Osteocyte (in vitro differentiated cells): ENCODE results near the gene ABI3BP. TPM values are rescaled to one million over a fixed set of nuclear protein-coding genes. Genes with fewer than 3 reads are reported as not detected.

Source experiments
- DNase-seq: peaks from one replicate; pipeline ENCODE4 v3.0.0; 2021; ENCODE audit warnings: mixed read lengths; ENCODE audit not compliant: unreplicated experiment; ENCODE audit errors: extremely low spot score
- H3K27ac Mint-ChIP-seq: one replicate; pipeline ENCODE4 v1.8.0; 2021; ENCODE audit warnings: mild to moderate bottlenecking, mixed read lengths; ENCODE audit not compliant: unreplicated experiment
- H3K27me3 Mint-ChIP-seq: one replicate; pipeline ENCODE4 v1.8.0; 2021; ENCODE audit warnings: mixed read lengths; ENCODE audit not compliant: unreplicated experiment
- H3K36me3 Mint-ChIP-seq: one replicate; pipeline ENCODE4 v1.8.0; 2021; ENCODE audit warnings: mixed read lengths; ENCODE audit not compliant: unreplicated experiment
- H3K4me1 Mint-ChIP-seq: one replicate; pipeline ENCODE4 v1.8.0; 2021; ENCODE audit warnings: mixed read lengths; ENCODE audit not compliant: unreplicated experiment
- H3K4me3 Mint-ChIP-seq: one replicate; pipeline ENCODE4 v1.8.0; 2021; ENCODE audit warnings: mild to moderate bottlenecking, moderate library complexity, mixed read lengths; ENCODE audit not compliant: unreplicated experiment
- H3K9me3 Mint-ChIP-seq: one replicate; pipeline ENCODE4 v1.8.0; 2021; ENCODE audit warnings: mixed read lengths; ENCODE audit not compliant: unreplicated experiment
- CTCF ChIP-seq: fragments of 200-600 bp; sonication (generic); IDR thresholded peaks from 2 replicates; pipeline ENCODE4 v1.5.0; 2021; ENCODE audit warnings: antibody characterized with exemption, mild to moderate bottlenecking, moderate library complexity
- total RNA-seq: library from RNA; stranded (reverse); gene quantifications from 2 replicates; pipeline ENCODE4 v1.2.1, GENCODE V29; 2021

The ABI3BP gene
- total RNA-seq, 1 donor from 2014 or later = 157 TPM

GRCh38 chr3:100781301-100781700, 211.9 kb downstream of the ABI3BP start:
- Mint-ChIP-seq H3K27ac (no peak overlapping the region), H3K36me3 (peaks cover 27% of the 10 kb centered on the region), H3K4me3 (no peak overlapping the region), H3K9me3 (peaks cover 7% of the 10 kb centered on the region), H3K4me1 (peaks cover 15% of the 10 kb centered on the region), H3K27me3 (no peaks in the 10 kb centered on the region)
- DNase-seq = no peak
- TF ChIP-seq CTCF = no peak

- H3K36me3 Mint-ChIP-seq = peaks cover 19% of the 10 kb centered on the region
- DNase-seq = no peak
- no peak for TF ChIP-seq CTCF
- H3K4me1 Mint-ChIP-seq = peaks cover 15% of the 10 kb centered on the region
- H3K4me3 Mint-ChIP-seq = no peak overlapping the region
- no peaks in the 10 kb centered on the region for H3K27me3 Mint-ChIP-seq
- no peak overlapping the region for H3K27ac Mint-ChIP-seq
- H3K9me3 Mint-ChIP-seq = no peaks in the 10 kb centered on the region
Measured at GRCh38 chr3:100780071-100780622, 213.1 kb downstream of the ABI3BP start.

GRCh38 chr3:100779480-100779879, 213.7 kb downstream of the ABI3BP start:
- no peaks in the 10 kb centered on the region for H3K27me3 Mint-ChIP-seq
- no peak overlapping the region for H3K4me3 Mint-ChIP-seq
- peaks cover 15% of the 10 kb centered on the region for H3K4me1 Mint-ChIP-seq
- H3K27ac Mint-ChIP-seq = no peak overlapping the region
- TF ChIP-seq CTCF = no peak
- DNase-seq = no peak
- no peaks in the 10 kb centered on the region for H3K9me3 Mint-ChIP-seq
- H3K36me3 Mint-ChIP-seq = peaks cover 14% of the 10 kb centered on the region

GRCh38 chr3:100777271-100777670, 215.9 kb downstream of the ABI3BP start:
- Mint-ChIP-seq H3K4me1 (peaks cover 4% of the 10 kb centered on the region), H3K27ac (no peak overlapping the region), H3K4me3 (no peak overlapping the region), H3K36me3 (peaks cover 19% of the 10 kb centered on the region), H3K9me3 (no peaks in the 10 kb centered on the region), H3K27me3 (no peaks in the 10 kb centered on the region)
- no peak for TF ChIP-seq CTCF
- no peak for DNase-seq

GRCh38 chr3:100776746-100777145, 216.5 kb downstream of the ABI3BP start:
- no peak for DNase-seq
- Mint-ChIP-seq H3K27ac (no peak overlapping the region), H3K9me3 (no peaks in the 10 kb centered on the region), H3K36me3 (peaks cover 19% of the 10 kb centered on the region), H3K4me3 (no peak overlapping the region), H3K27me3 (no peaks in the 10 kb centered on the region), H3K4me1 (peaks cover 4% of the 10 kb centered on the region)
- TF ChIP-seq CTCF = no peak
